Measurements from ENCODE around the gene DGKA.

DGKA gene

DNA sequence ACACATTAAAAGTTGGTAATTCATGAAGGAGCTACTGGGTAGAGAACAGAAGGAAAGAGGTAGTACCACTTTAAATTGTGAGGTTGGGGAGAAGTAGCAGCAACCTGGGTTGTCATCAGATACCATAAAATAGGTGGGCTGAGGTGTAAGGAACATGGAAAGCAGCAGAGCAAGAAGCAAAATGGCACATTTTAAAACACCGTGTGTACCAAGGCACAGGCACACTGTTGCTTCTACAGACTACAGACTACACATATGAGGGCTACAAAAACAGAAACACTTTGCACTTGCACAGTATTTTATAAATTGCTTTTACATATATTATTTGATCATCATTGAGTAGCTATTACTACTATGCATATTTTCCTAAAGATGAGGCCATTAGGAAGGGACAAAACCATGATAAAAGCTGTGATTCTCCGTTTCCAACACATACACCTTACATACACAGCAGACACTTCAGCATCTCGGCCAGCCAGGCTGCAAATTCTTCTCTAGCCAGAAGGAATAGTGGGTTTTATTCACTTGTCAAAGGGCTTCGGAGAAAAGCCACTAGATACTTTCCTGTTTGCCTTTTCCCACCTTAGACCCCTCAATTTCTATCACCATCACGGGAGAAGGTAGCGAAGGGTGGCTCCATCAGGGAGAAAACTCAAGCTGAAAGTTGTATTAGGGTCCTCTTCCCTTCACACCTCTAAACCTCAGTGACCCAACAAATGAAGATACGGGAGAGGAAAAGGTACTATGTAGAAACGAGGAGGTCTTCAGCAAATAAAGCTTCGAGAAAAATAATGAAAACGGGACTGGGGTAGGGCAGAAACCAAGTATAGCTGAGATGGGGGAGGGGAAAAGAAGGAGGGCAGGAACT lies 4.9 kb upstream of the DGKA start:
- TF ChIP-seq, protein P1, sequence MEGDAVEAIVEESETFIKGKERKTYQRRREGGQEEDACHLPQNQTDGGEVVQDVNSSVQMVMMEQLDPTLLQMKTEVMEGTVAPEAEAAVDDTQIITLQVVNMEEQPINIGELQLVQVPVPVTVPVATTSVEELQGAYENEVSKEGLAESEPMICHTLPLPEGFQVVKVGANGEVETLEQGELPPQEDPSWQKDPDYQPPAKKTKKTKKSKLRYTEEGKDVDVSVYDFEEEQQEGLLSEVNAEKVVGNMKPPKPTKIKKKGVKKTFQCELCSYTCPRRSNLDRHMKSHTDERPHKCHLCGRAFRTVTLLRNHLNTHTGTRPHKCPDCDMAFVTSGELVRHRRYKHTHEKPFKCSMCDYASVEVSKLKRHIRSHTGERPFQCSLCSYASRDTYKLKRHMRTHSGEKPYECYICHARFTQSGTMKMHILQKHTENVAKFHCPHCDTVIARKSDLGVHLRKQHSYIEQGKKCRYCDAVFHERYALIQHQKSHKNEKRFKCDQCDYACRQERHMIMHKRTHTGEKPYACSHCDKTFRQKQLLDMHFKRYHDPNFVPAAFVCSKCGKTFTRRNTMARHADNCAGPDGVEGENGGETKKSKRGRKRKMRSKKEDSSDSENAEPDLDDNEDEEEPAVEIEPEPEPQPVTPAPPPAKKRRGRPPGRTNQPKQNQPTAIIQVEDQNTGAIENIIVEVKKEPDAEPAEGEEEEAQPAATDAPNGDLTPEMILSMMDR (conservative IDR thresholded peaks at IDR 0.05; ENCODE audit: low read depth, low read length), result no peak
- peak; percentile 11 for DNase-seq (ENCODE audit: low read depth)
- H3K4me3 ChIP-seq (ENCODE audit: low read depth, low read length), result peak overlapping the region; percentile 75

DNA sequence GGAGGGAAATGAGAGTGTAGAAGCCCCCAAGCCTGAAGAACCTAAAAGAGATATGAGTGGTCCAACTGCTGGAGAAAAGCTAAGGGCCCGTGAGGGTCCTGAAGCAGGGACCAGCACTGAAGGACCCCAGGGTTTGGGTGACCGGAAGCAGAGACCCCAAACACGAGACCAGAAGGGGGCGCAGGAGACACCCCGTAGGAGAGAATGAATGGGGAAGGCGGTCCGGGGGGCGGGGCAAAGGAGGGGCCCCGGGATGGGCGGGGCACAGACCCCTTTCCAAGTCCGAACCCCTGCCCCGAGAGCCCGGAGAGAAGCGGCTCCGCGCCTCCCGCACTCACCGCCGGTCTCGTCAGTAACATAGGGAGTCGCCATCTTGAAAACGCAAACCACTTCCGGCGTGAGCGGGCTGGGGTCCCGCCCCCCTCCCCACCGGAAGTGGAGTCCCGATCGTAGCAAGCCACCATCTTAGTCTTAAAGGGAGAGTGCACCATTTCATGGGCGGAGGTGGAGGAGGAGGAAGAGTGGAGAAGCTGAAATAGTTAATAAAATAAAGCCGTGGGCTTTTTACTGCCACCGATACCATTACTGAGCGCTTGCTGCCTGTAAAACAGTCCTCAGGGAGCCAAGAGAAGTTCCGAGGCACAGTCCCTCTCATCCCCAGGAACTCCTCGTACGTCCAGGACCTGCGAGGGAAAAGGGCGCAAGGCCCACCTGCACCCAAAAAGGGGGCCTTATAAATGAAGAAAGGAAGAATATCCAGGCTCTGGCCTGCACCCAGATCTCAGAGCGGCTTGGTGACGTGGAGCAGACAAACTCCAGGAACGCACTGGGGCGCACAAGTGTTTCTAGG lies 4.0 kb upstream of the DGKA start:
- H3K4me3 ChIP-seq (ENCODE audit: low read depth, low read length), result peak overlapping the region; percentile 75
- DNase-seq (ENCODE audit: low read depth), result peak; percentile 94
- TF ChIP-seq, protein P1 (conservative IDR thresholded peaks at IDR 0.05; ENCODE audit: low read depth, low read length), result peak; percentile 84

DNA sequence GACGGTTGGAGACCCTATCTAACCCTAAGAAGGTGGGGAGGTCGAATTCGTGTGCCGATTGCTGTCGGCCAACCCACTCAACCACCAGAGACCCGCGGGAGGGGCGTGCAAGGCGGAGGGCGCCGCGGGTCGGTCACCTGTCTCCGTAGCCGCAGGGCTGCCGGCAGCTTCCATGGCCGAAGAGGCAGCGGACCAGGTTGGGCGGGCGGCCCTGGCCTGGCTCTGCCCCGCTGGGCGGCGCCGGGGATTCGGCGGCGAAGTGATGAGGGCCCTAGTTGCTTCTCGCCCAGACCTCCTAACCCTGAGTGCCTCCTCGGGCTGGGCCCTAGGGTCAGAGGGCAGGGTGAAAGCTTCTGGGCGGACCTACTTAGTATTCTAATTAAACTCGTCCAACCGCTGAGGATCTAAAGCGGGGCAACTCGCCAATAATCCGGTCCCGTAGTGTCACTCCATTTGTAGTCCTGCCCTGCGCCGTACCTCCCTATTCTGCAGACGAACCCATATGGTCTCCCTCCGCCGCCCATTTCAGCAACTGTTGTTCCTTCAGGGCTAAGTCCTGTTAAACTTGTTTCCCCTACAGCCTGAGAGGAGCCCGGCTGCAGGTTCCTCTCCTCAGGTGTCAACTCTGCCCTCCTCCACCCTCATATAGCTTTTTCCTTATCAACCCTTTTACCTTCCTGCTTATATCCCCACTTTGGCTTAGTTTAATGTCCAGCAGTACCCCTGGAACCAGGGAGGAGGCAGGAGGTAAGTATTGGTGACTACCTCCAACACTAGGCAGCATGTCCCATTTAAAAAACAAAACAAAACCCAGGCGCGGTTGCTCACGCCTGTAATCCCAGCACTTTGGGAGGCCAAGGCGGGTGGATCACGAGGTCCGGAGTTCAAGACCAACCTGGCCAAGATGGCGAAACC lies 3.1 kb upstream of the DGKA start, which contains the start of gene PYM1:
Gene PYM1 (minus strand): TSS at position 307 of the 915 bp plus-strand sequence. CDS start 133 bp downstream, at position 174.
- TF ChIP-seq, protein P1 (conservative IDR thresholded peaks at IDR 0.05; ENCODE audit: low read depth, low read length), result no peak
- DNase-seq (ENCODE audit: low read depth), result peak; percentile 72

DNA sequence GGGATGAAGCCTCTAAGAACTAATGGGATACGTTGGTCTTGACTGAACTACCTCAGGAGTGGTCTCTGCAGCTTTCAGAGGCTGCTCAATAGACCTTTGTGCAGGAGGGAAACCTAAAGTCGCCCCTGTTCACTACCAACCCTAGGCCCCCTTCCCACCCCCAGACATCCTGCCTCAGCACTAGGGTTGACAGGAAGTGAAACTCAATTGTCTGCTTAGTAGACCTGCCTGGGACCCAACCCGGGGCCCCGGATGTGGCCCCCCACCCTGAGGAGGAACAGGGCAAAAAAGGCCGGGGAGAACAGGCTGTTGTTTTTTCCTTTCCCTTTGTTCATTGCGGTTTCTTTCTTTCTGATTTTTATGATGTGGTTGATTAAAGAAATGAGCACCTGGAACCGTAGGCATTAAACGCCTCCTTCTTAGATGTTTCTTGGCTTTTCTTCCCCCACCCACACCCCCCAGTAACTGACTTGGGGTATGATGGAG lies 1.6 kb upstream of the DGKA start:
- no peak for DNase-seq (ENCODE audit: low read depth)
- TF ChIP-seq, protein P1 (conservative IDR thresholded peaks at IDR 0.05; ENCODE audit: low read depth, low read length), result no peak
- H3K4me3 ChIP-seq (ENCODE audit: low read depth, low read length), result no peak overlapping the region

More for the DNA sequence above, 3.1 kb upstream of the DGKA start, which contains the start of gene PYM1:
- H3K4me3 ChIP-seq (ENCODE audit: low read depth, low read length), result peak within 1 kb of the TSS; percentile 75

DNA sequence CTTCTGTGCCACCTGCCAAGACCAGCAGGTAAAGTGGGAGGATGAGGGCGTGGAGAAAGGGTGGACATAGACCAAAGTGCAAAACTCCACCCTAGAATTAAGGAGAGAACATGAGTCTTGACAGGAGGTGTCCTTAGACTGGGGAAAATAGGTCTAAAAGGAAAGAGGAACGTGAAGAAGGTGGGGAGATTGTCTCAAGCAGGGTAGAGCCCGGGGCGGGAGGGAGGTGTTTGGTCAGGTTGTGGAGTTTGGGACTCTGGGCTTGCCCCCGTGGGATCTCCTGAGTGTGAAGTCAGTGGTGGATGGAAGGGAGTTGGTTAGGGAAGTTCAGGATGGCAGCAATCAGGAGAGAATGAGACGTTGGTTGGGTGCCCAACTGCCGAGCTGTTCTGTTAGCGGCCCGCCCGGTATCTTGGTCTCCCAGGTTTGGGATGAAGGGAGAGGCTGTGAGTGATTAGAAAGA lies 386 bp downstream of the DGKA start:
- TF ChIP-seq, protein P1 (conservative IDR thresholded peaks at IDR 0.05; ENCODE audit: low read depth, low read length), result no peak
- DNase-seq (ENCODE audit: low read depth), result peak; percentile 2
- H3K4me3 ChIP-seq (ENCODE audit: low read depth, low read length), result peak overlapping the region; percentile 78

All from choroid plexus epithelial cell (primary cell).